OCI-LY7 (cell line): ENCODE data around the gene GPR78. TPM values are rescaled to one million over a fixed set of nuclear protein-coding genes. Genes with fewer than 3 reads are reported as not detected.

Experiments
- BruUV-seq: library from RNA; stranded (reverse); fragments of 400-500 nt; replicated peaks from 2 replicates; lab custom pipeline; 2021; lab: Mats Ljungman, UMichigan
- CTCF ChIA-PET: fragments of 300-600 bp; sonication (Branson Sonifier 250); formaldehyde crosslinking; loops from one replicate; lab custom pipeline; 2022; ENCODE audit warnings: antibody characterized with exemption; ENCODE audit not compliant: unreplicated experiment; lab: Charles Lee
- POLR2A ChIA-PET: fragments of 300-600 bp; sonication (Branson Sonifier 250); formaldehyde crosslinking; loops from one replicate; lab custom pipeline; 2022; ENCODE audit warnings: antibody characterized with exemption; lab: Charles Lee
- DNase-seq: peaks from one replicate; pipeline ENCODE4 v3.0.0-alpha.2; 2015; ENCODE audit warnings: low spot score
- H2AFZ ChIP-seq: fragments of 200-600 bp; sonication (generic), shearing (Covaris generic); 2 replicates; pipeline ENCODE4 v1.6.1; 2014; ENCODE audit warnings: mild to moderate bottlenecking, antibody characterized with exemption, low read length, moderate library complexity
- H3K27ac ChIP-seq: fragments of 200-600 bp; sonication (generic); 2 replicates; pipeline ENCODE4 v1.5.1; 2014; ENCODE audit warnings: mixed run types, low read depth, mild to moderate bottlenecking, moderate library complexity, low read length, inconsistent platforms; ENCODE audit not compliant: poor library complexity, severe bottlenecking
- H3K36me3 ChIP-seq: fragments of 200-600 bp; sonication (generic); 2 replicates; pipeline ENCODE4 v1.6.1; 2014; ENCODE audit warnings: mild to moderate bottlenecking, antibody characterized with exemption, low read length, moderate library complexity, mixed read lengths; ENCODE audit not compliant: insufficient read depth
- H3K4me1 ChIP-seq: fragments of 200-600 bp; sonication (generic); 2 replicates; pipeline ENCODE4 v1.5.1; 2014; ENCODE audit warnings: mild to moderate bottlenecking, low read length; ENCODE audit not compliant: insufficient read depth, poor library complexity, severe bottlenecking
- H3K4me2 ChIP-seq: fragments of 200-600 bp; sonication (generic); 2 replicates; pipeline ENCODE4 v1.6.1; 2014; ENCODE audit warnings: mild to moderate bottlenecking, low read length
- H3K4me3 ChIP-seq: fragments of 200-600 bp; sonication (generic); 2 replicates; pipeline ENCODE4 v1.5.1; 2014; ENCODE audit warnings: mild to moderate bottlenecking, low read depth, low read length; ENCODE audit not compliant: poor library complexity, severe bottlenecking
- H3K79me2 ChIP-seq: fragments of 200-600 bp; sonication (generic); 2 replicates; pipeline ENCODE4 v1.6.1; 2016; ENCODE audit warnings: low read depth, mild to moderate bottlenecking, low read length, moderate library complexity, mixed read lengths; ENCODE audit not compliant: insufficient read depth
- H3K9me2 ChIP-seq: fragments of 200-600 bp; sonication (generic); 2 replicates; pipeline ENCODE4 v1.6.1; 2016; ENCODE audit warnings: mild to moderate bottlenecking, low read length, mixed read lengths; ENCODE audit not compliant: insufficient read depth
- H3K9me3 ChIP-seq: fragments of 200-600 bp; sonication (generic); 2 replicates; pipeline ENCODE4 v1.6.1; 2014; ENCODE audit warnings: mild to moderate bottlenecking, mixed run types, low read length, mixed read lengths
- H4K20me1 ChIP-seq: fragments of 200-600 bp; sonication (generic); 2 replicates; pipeline ENCODE4 v1.6.1; 2014; ENCODE audit warnings: mild to moderate bottlenecking, antibody characterized with exemption, low read length, moderate library complexity, mixed read lengths; ENCODE audit not compliant: insufficient read depth
- CTCF ChIP-seq: fragments of 200-600 bp; sonication (generic); conservative IDR thresholded peaks from 2 replicates; pipeline ENCODE4 v1.5.1; 2014; ENCODE audit warnings: mild to moderate bottlenecking, antibody characterized with exemption, low read length, moderate library complexity, mixed read lengths
- EZH2phosphoT487 ChIP-seq: fragments of 200-600 bp; sonication (generic); IDR thresholded peaks from 2 replicates; pipeline ENCODE4 v1.6.1; 2018; ENCODE audit warnings: low read depth, borderline replicate concordance, mild to moderate bottlenecking, mixed run types, antibody characterized with exemption, low read length, moderate library complexity, mixed read lengths
- intact Hi-C: fragments of 100-400 bp; cut with micrococcal nuclease; formaldehyde crosslinking; loops from one replicate; pipeline ENCODE4 v1.10.0; 2022; ENCODE audit not compliant: unreplicated experiment
- total RNA-seq, 2 experiments: library from RNA; depleted of rRNA in 1 of 2; stranded (reverse); fragments of >200 nt in 1 of 2; shearing (Covaris generic) in 1 of 2; gene quantifications; 2 replicates each; pipeline ENCODE4 v1.2.3, GENCODE V29; 2014 to 2022

The GPR78 gene
- total RNA-seq, 2 experiments from 2014 or later: not detected

GRCh38 chr4:8591114-8591513 lies 10.9 kb downstream of the GPR78 start:
- BruUV-seq: no TSS peak
- ChIA-PET CTCF (no interaction called here), POLR2A (no interaction called here)
- TF ChIP-seq CTCF: no peak
- TF ChIP-seq EZH2phosphoT487: no peak
- DNase-seq: no peak
- Histone ChIP-seq H3K9me2 (no peaks in the 10 kb centered on the region), H3K9me3 (no peaks in the 10 kb centered on the region), H3K4me1 (no peaks in the 10 kb centered on the region), H4K20me1 (no peaks in the 10 kb centered on the region), H3K79me2 (no peaks in the 10 kb centered on the region), H3K27ac (no peak overlapping the region), H3K36me3 (no peaks in the 10 kb centered on the region), H2AFZ (no peak overlapping the region), H3K4me2 (no peak overlapping the region), H3K4me3 (no peak overlapping the region)
- intact Hi-C loops: no loop called here

- Histone ChIP-seq H3K27ac (no peak overlapping the region), H3K4me2 (no peak overlapping the region), H2AFZ (no peak overlapping the region), H3K9me2 (no peaks in the 10 kb centered on the region), H3K4me1 (no peaks in the 10 kb centered on the region), H3K9me3 (no peaks in the 10 kb centered on the region), H4K20me1 (no peaks in the 10 kb centered on the region), H3K4me3 (no peak overlapping the region), H3K36me3 (no peaks in the 10 kb centered on the region), H3K79me2 (no peaks in the 10 kb centered on the region)
- no peak for DNase-seq
- TF ChIP-seq CTCF (no peak), EZH2phosphoT487 (no peak)
- POLR2A ChIA-PET: no interaction called here
- no TSS peak for BruUV-seq
- CTCF ChIA-PET: no interaction called here
- intact Hi-C loops: no loop called here
These were observed 11.6 kb downstream of the GPR78 start for GRCh38 chr4:8591626-8592365.
